ENCODE data around the gene VAV2.

The VAV2 gene

GRCh38 chr9:133979921-133980863 is 11.9 kb downstream of the VAV2 start:
- DNase-seq: no peak

- DNase-seq: no peak
These were observed 12.7 kb downstream of the VAV2 start for GRCh38 chr9:133979273-133979920.

- no peak for DNase-seq
These were observed 13.2 kb downstream of the VAV2 start for GRCh38 chr9:133978899-133979272.

- DNase-seq: no peak
These were observed 13.8 kb downstream of the VAV2 start for GRCh38 chr9:133978226-133978898.

- DNase-seq: no peak
These were observed 14.5 kb downstream of the VAV2 start for GRCh38 chr9:133977421-133978201.

GRCh38 chr9:133976887-133977286 is 15.2 kb downstream of the VAV2 start:
- DNase-seq: no peak

- DNase-seq: no peak
These were observed 15.8 kb downstream of the VAV2 start for GRCh38 chr9:133976191-133976861.

GRCh38 chr9:133975511-133975910 is 16.6 kb downstream of the VAV2 start:
- no peak for DNase-seq

- no peak for DNase-seq
These were observed 17.3 kb downstream of the VAV2 start for GRCh38 chr9:133974631-133975341.

GRCh38 chr9:133973791-133974630 is 18.1 kb downstream of the VAV2 start:
- no peak for DNase-seq

- DNase-seq: no peak
These were observed 18.9 kb downstream of the VAV2 start for GRCh38 chr9:133973111-133973790.

GRCh38 chr9:133971981-133972941 is 19.9 kb downstream of the VAV2 start:
- DNase-seq: no peak

- DNase-seq: no peak
These were observed 20.8 kb downstream of the VAV2 start for GRCh38 chr9:133971121-133971951.

- no peak for DNase-seq
These were observed 21.5 kb downstream of the VAV2 start for GRCh38 chr9:133970581-133971058.

GRCh38 chr9:133969681-133970580 is 22.2 kb downstream of the VAV2 start:
- no peak for DNase-seq

GRCh38 chr9:133968966-133969617 is 23.0 kb downstream of the VAV2 start:
- DNase-seq: no peak
